Sigmoid colon (tissue), 7 donors: ENCODE results near the gene SLC25A4. TPM values are rescaled to one million over a fixed set of nuclear protein-coding genes. Genes with fewer than 3 reads are reported as not detected.
A peak's percentile ranks its signal among the peaks of the same experiment; 100 is the strongest.

ENCODE experiments used
- DNase-seq: peaks from one replicate; pipeline ENCODE4 v3.0.0-alpha.2; 2019
- H3K27ac ChIP-seq, 4 donors: fragments of 200-600 bp; sonication (generic); one replicate each; pipeline ENCODE4 v1.5.1; 2016 to 2019; ENCODE audit warnings: mild to moderate bottlenecking in 1 of 4
- H3K27me3 ChIP-seq, 3 donors: fragments of 200-600 bp; sonication (generic); one replicate each; pipeline ENCODE4 v1.5.1; 2019; ENCODE audit warnings: mild to moderate bottlenecking in 1 of 3
- H3K36me3 ChIP-seq, 4 donors: fragments of 200-600 bp; sonication (generic); one replicate each; pipeline ENCODE4 v1.5.1; 2016 to 2019
- H3K4me1 ChIP-seq, 4 donors: fragments of 200-600 bp; sonication (generic); one replicate each; pipeline ENCODE4 v1.5.1; 2017 to 2019
- H3K4me3 ChIP-seq, 4 donors: fragments of 200-600 bp; sonication (generic); one replicate each; pipeline ENCODE4 v1.5.1; 2017 to 2019; ENCODE audit warnings: mild to moderate bottlenecking in 2 of 4, moderate library complexity in 1 of 4
- H3K9me3 ChIP-seq, 4 donors: fragments of 200-600 bp in 3 of 4; sonication (generic) in 3 of 4; one replicate each; pipeline versions ENCODE4 v1.5.1 to v1.6.1; 2013 to 2019
- EP300 ChIP-seq, 4 donors: sonication (generic); formaldehyde crosslinking; IDR thresholded peaks; one replicate each; pipeline ENCODE4 v1.6.1; 2017; ENCODE audit warnings: antibody characterized with exemption in 4 of 4
- POLR2A ChIP-seq, 2 donors: fragments of 450-650 bp; IDR thresholded peaks; one replicate each; pipeline ENCODE4 v1.6.1; 2016; ENCODE audit warnings: antibody characterized with exemption in 2 of 2, mild to moderate bottlenecking in 2 of 2, moderate library complexity in 2 of 2
- POLR2AphosphoS5 ChIP-seq, 4 donors: sonication (generic); formaldehyde crosslinking; IDR thresholded peaks; one replicate each; pipeline ENCODE4 v1.6.1; 2017; ENCODE audit warnings: antibody characterized with exemption in 4 of 4
- WGBS, 2 donors: extraction: QIAGEN DNeasy Blood & Tissue Kit; methylation state at CpG; one replicate each; pipeline ENCODE4 v1.1.7; 2013; 5-methylcytosine and 5-hydroxymethylcytosine counted together
- intact Hi-C: fragments of 100-400 bp; cut with DNase I; formaldehyde crosslinking; loops from one replicate; pipeline ENCODE4 v1.15.1; 2023
- polyA plus RNA-seq, 3 donors: library from polyadenylated mRNA; stranded (reverse); fragments of 200-250 nt; gene quantifications; one replicate each; pipeline ENCODE4 v1.2.3, GENCODE V29; 2013
- total RNA-seq, 4 donors: library from RNA; depleted of rRNA; stranded (reverse); fragments of >200 nt; gene quantifications; one replicate each; pipeline ENCODE4 v1.1.0, GENCODE V29; 2016
- TF ChIP-seq, protein P1 (sequence below), 4 experiments: fragments of 450-650 bp in 3 of 4; fragments of 200-600 bp in 1 of 4; IDR thresholded peaks; one replicate each; pipeline ENCODE4 v1.5.1; 2016 to 2019; ENCODE audit warnings: antibody characterized with exemption in 4 of 4, mild to moderate bottlenecking in 3 of 4, moderate library complexity in 2 of 4
- donor health status: healthy with polysubstance abuse.
- donor health status: Bipolar disorder and iron deficiency.
- donor health status: healthy.

The SLC25A4 gene
- total and polyA plus RNA-seq, 7 donors: 22.9 to 127 (median 89.1) TPM

DNA sequence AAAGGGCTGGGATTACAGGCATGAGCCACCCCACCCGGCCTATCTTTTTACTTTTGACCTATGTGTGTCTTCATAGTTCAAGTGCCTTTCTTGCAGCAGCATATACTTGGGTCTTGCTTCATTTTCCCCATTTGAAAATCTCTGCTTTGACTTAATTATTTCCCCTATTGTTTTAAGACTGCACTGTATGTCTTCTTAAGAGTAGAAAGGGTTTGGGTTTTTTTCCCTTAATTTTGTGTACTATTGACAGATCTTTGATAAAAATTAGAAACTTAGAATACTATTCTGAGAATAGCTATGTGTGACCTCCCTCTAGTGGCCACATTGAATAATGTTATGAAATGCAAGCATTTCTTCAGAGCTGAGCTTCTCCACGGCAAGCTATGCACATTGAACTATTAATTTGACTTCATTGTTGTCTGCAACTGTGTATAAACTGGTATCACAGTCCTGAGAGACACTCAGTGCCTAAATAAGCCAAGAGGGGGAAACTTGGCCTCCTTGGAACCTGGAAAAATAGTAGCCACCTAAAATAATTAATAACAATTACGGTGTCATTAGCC lies 8.7 kb upstream of the SLC25A4 start:
- TF ChIP-seq POLR2AphosphoS5 (IDR thresholded peaks at IDR 0.05) (no peak), POLR2A (IDR thresholded peaks at IDR 0.05) (no peak), EP300 (IDR thresholded peaks at IDR 0.05) (no peak)
- TF ChIP-seq, protein P1, sequence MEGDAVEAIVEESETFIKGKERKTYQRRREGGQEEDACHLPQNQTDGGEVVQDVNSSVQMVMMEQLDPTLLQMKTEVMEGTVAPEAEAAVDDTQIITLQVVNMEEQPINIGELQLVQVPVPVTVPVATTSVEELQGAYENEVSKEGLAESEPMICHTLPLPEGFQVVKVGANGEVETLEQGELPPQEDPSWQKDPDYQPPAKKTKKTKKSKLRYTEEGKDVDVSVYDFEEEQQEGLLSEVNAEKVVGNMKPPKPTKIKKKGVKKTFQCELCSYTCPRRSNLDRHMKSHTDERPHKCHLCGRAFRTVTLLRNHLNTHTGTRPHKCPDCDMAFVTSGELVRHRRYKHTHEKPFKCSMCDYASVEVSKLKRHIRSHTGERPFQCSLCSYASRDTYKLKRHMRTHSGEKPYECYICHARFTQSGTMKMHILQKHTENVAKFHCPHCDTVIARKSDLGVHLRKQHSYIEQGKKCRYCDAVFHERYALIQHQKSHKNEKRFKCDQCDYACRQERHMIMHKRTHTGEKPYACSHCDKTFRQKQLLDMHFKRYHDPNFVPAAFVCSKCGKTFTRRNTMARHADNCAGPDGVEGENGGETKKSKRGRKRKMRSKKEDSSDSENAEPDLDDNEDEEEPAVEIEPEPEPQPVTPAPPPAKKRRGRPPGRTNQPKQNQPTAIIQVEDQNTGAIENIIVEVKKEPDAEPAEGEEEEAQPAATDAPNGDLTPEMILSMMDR (IDR thresholded peaks at IDR 0.05): peak; percentile 53 to 71 (median 70)
- Histone ChIP-seq H3K27me3 (no peaks in the 10 kb centered on the region), H3K27ac (no peak overlapping the region), H3K4me3 (no peak overlapping the region), H3K9me3 (no peaks in the 10 kb centered on the region), H3K4me1 (no peaks in the 10 kb centered on the region), H3K36me3 (no peaks in the 10 kb centered on the region)
- no peak for DNase-seq
- intact Hi-C loops: loop anchor here (1.0 to 10.0 kb wide), 2 partner anchors 95 to 390 kb away; no protein-coding TSS in a partner anchor
- WGBS, 2 donors: 34 to 38% methylated on average over 3 of the region's 3 CpGs

DNA sequence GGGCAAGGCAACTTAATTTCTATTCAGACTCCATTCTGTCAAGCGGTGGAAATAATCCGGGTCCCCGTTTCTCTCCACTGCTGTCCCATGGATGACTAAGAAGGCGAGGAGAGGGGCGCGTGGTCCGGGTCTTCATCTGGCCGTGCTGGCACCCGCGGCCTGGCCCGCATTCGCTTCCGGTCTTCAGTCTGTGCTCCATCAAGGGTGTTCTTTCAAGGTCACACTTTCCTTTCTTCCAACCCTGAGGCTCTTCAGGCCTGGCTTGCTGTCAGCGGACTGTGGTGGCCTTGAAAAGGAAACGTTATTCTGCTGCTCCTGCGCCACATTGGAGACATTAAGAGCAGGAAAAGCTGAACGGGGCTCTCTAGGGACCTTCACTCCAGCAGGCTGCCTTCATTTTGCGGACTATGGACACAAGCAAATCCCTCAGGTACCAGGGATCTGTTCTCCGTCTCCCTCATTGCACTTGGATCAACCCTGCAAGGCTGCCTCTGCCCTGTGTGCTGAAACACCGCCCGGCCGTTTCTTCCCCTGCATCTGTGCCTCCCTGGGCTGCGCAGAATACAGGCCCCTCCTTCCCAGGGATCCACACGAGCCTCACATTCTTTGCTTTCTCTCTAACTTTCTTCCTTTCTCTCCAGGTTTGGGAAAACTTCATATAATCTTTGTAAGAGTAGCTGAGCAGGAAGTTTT lies 5.7 kb upstream of the SLC25A4 start:
- Histone ChIP-seq H3K27me3 (no peaks in the 10 kb centered on the region), H3K36me3 (no peaks in the 10 kb centered on the region), H3K4me1 (peaks cover 0 to 6% (median 4%) of the 10 kb centered on the region in 4 donors), H3K27ac (no peak overlapping the region), H3K4me3 (no peak overlapping the region), H3K9me3 (no peaks in the 10 kb centered on the region)
- 86 to 87% methylated on average over 24 of the region's 24 CpGs for WGBS, 2 donors
- TF ChIP-seq POLR2A (IDR thresholded peaks at IDR 0.05) (no peak), POLR2AphosphoS5 (IDR thresholded peaks at IDR 0.05) (no peak), EP300 (IDR thresholded peaks at IDR 0.05) (no peak)
- TF ChIP-seq, protein P1 (IDR thresholded peaks at IDR 0.05): no peak
- no peak for DNase-seq
- intact Hi-C loops: loop anchor here (10.0 kb wide), 1 partner anchor 393 kb away; no protein-coding TSS in a partner anchor

DNA sequence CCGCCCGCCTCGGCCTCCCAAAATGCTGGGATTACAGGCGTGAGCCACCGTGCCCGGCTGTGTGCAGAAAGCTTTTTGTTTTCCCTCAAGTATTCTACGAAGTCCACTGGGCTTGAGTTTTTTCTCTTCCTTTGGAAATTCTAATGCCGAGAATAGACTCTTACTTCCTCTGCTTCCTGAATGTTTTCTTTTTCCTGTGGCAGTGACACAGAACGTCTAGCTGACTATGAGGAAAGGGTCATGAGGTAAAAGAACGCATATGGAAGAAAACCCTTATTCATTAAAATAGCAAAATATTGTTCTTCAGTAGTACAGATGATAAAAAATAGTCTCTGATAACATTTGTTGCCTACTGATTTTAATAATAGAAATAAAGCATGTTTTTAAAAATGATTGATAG lies 4.9 kb upstream of the SLC25A4 start:
- Histone ChIP-seq H3K36me3 (no peaks in the 10 kb centered on the region), H3K27me3 (no peaks in the 10 kb centered on the region), H3K9me3 (no peaks in the 10 kb centered on the region), H3K4me1 (peaks cover 0 to 9% (median 7%) of the 10 kb centered on the region in 4 donors), H3K4me3 (no peak overlapping the region), H3K27ac (no peak overlapping the region)
- intact Hi-C loops: loop anchor here (10.0 kb wide), 1 partner anchor 393 kb away; no protein-coding TSS in a partner anchor
- WGBS, 2 donors: 73 to 81% methylated on average over 10 of the region's 10 CpGs
- DNase-seq: no peak
- TF ChIP-seq POLR2AphosphoS5 (IDR thresholded peaks at IDR 0.05): no peak
- TF ChIP-seq POLR2A (IDR thresholded peaks at IDR 0.05): no peak
- TF ChIP-seq, protein P1 (IDR thresholded peaks at IDR 0.05): no peak
- TF ChIP-seq EP300 (IDR thresholded peaks at IDR 0.05): no peak

DNA sequence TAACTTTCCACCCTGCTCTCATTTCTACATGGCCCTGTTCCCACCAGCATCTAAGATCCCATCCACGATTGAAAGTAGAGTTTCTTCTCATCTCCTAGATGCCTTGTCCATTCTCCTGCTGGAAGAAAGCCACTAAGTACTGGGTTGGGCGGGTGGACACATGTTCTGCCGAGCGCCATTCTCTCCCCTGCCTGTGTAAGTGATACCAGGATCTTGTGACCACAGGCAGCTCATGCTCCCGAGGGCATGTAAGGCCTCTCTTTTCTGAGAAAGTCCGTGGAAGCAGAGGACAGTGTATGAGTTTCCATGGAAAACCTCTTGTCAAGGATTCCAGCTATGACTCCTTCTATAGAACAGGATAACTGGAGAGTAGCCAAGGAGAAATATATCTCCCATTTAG lies 3.3 kb upstream of the SLC25A4 start:
- TF ChIP-seq, protein P1 (IDR thresholded peaks at IDR 0.05): no peak
- TF ChIP-seq EP300 (IDR thresholded peaks at IDR 0.05) (no peak), POLR2A (IDR thresholded peaks at IDR 0.05) (no peak), POLR2AphosphoS5 (IDR thresholded peaks at IDR 0.05) (no peak)
- 80% methylated on average over 6 of the region's 6 CpGs for WGBS, 2 donors
- intact Hi-C loops: loop anchor here (10.0 kb wide), 4 partner anchors 205 to 1635 kb away; partner anchors contain the start of genes ANKRD37, ING2 and LRP2BP

More for the DNA sequence above, 3.3 kb upstream of the SLC25A4 start:
- Histone ChIP-seq H3K27me3 (no peaks in the 10 kb centered on the region), H3K9me3 (no peaks in the 10 kb centered on the region), H3K36me3 (no peaks in the 10 kb centered on the region), H3K4me1 (peaks cover 0 to 19% (median 16%) of the 10 kb centered on the region in 4 donors), H3K27ac (no peak overlapping the region), H3K4me3 (no peak overlapping the region)
- DNase-seq: no peak
